Astrocyte of the spinal cord (primary cell): ENCODE measurements around the gene TFAP2E.

Experiments
- DNase-seq: peaks from one replicate; pipeline ENCODE4 v3.0.0; 2011; ENCODE audit warnings: low read depth, low spot score
- H3K4me3 ChIP-seq: 2 replicates; pipeline ENCODE4 v1.5.1; 2011; ENCODE audit warnings: low read depth, mild to moderate bottlenecking, low read length, moderate library complexity
- in situ Hi-C: cut with HindIII; loops from 2 replicates; pipeline ENCODE4 v1.10.0; 2017; ENCODE audit warnings: low sequenced_read_pairs
- TF ChIP-seq, protein P1 (sequence below): IDR thresholded peaks from 2 replicates; pipeline ENCODE4 v1.5.1; 2012; ENCODE audit warnings: low read depth, mild to moderate bottlenecking, low read length, inconsistent platforms

Gene TFAP2E

GRCh38 chr1:35594005-35594760 lies 21.1 kb downstream of the TFAP2E start:
- DNase-seq, result no peak
- in situ Hi-C loops, result no loop called here
- H3K4me3 ChIP-seq, result no peak overlapping the region
- TF ChIP-seq, protein P1, sequence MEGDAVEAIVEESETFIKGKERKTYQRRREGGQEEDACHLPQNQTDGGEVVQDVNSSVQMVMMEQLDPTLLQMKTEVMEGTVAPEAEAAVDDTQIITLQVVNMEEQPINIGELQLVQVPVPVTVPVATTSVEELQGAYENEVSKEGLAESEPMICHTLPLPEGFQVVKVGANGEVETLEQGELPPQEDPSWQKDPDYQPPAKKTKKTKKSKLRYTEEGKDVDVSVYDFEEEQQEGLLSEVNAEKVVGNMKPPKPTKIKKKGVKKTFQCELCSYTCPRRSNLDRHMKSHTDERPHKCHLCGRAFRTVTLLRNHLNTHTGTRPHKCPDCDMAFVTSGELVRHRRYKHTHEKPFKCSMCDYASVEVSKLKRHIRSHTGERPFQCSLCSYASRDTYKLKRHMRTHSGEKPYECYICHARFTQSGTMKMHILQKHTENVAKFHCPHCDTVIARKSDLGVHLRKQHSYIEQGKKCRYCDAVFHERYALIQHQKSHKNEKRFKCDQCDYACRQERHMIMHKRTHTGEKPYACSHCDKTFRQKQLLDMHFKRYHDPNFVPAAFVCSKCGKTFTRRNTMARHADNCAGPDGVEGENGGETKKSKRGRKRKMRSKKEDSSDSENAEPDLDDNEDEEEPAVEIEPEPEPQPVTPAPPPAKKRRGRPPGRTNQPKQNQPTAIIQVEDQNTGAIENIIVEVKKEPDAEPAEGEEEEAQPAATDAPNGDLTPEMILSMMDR, result no peak

DNA sequence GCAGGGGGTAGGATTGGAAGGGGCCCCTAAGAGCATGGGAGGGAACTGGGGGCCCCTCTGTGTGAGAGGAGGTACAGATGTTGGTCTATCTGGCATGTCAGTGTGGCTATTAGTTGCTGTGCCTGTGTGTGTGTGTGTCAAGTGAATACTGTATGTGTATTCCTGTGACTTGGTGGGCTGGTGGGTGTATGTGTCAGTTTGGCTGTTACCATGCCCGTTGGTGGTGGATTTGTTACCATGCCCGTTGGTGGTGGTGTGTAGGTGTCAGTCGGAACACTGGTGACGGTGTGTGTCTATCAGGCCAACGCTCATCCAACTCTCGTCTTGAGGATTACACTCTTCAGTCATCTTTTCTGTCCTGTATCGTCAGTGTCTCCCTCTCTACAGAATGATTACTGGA lies 22.6 kb downstream of the TFAP2E start:
- TF ChIP-seq, protein P1, result no peak
- in situ Hi-C loops, result no loop called here
- no peak for DNase-seq
- H3K4me3 ChIP-seq, result no peak overlapping the region

- in situ Hi-C loops, result no loop called here
- TF ChIP-seq, protein P1, result no peak
- no peak for DNase-seq
- H3K4me3 ChIP-seq, result no peak overlapping the region
Measured at GRCh38 chr1:35597870-35598269, 24.8 kb downstream of the TFAP2E start.

DNA sequence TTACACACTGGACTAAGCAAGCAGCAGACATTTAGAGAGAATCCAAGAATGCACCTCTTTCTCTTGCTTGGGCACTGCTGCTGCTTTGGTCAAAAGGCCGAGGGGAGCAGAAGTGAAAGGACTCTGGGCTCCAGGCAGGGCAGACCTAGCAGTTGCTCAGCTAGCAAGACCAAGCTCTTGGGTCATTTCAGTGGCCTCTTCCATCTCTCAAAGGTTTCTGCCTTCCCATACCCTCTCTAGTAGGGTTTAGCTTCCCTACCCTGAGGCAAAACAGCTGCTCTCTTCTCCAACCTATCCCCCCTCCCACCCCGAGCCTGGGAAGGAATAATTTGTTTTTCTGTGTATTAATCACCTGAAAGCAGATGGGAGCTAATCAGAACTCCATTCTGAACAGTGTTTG lies 25.8 kb downstream of the TFAP2E start:
- DNase-seq, result no peak
- in situ Hi-C loops, result no loop called here
- TF ChIP-seq, protein P1, result no peak
- no peak overlapping the region for H3K4me3 ChIP-seq

GRCh38 chr1:35599411-35599810 lies 26.3 kb downstream of the TFAP2E start:
- TF ChIP-seq, protein P1, result no peak
- DNase-seq, result no peak
- in situ Hi-C loops, result no loop called here
- H3K4me3 ChIP-seq, result no peak overlapping the region

- no peak for DNase-seq
- TF ChIP-seq, protein P1, result no peak
- in situ Hi-C loops, result no loop called here
- H3K4me3 ChIP-seq, result no peak overlapping the region
Measured at GRCh38 chr1:35600593-35600992, 27.5 kb downstream of the TFAP2E start.
